GM12878 (cell line): ENCODE measurements around the gene TECPR1. TPM values are rescaled to one million over a fixed set of nuclear protein-coding genes. Genes with fewer than 3 reads are reported as not detected.

Experiments used
- ATAC-seq: fragments of 200-7000 bp; cut with Tn5 transposase; 3 replicates; pipeline ENCODE4 v1.9.1; 2020; ENCODE audit warnings: mild to moderate bottlenecking, moderate library complexity
- BruUV-seq: library from RNA; stranded (reverse); fragments of 400-500 nt; replicated peaks from 2 replicates; lab custom pipeline; 2021; lab: Mats Ljungman, UMichigan
- CTCF ChIA-PET: fragments of 300-600 bp; sonication (Branson Sonifier 250); formaldehyde crosslinking; extraction: SDS; loops from one replicate; lab custom pipeline; 2021; ENCODE audit warnings: inconsistent platforms; lab: Yijun Ruan, JAX
- POLR2A ChIA-PET: fragments of 350-600 bp; formaldehyde crosslinking; extraction: SDS; loops from one replicate; lab custom pipeline; 2021; ENCODE audit warnings: inconsistent platforms; lab: Charles Lee
- RAD21 ChIA-PET: fragments of 300-600 bp; sonication (Branson Sonifier 250); formaldehyde crosslinking; loops from one replicate; lab custom pipeline; 2023; ENCODE audit warnings: antibody characterized with exemption; ENCODE audit not compliant: unreplicated experiment; lab: Charles Lee
- SMC1A ChIA-PET: fragments of 300-600 bp; sonication (Branson Sonifier 250); formaldehyde crosslinking; loops from one replicate; lab custom pipeline; 2023; ENCODE audit not compliant: unreplicated experiment, uncharacterized antibody; lab: Charles Lee
- DNase-seq: peaks from one replicate; pipeline ENCODE4 v3.0.0-alpha.2; 2011; ENCODE audit warnings: low read depth, low spot score
- FAIRE-seq: peaks from 3 replicates; lab custom pipeline; 2011; peaks lifted over from hg19 to GRCh38; lab: Jason Lieb, UNC
- H2AFZ ChIP-seq: 2 replicates; pipeline ENCODE4 v1.6.0; 2011; ENCODE audit warnings: low read depth, low read length, control low read depth; ENCODE audit not compliant: control insufficient read depth
- H3K27ac ChIP-seq: 2 replicates; pipeline ENCODE4 v1.5.1; 2011; ENCODE audit warnings: control low read depth; ENCODE audit not compliant: control insufficient read depth, insufficient read depth
- H3K27me3 ChIP-seq, 2 experiments: replicated peaks in 1 of 2; 2 replicates each; pipeline versions ENCODE4 v1.6.0 to v1.6.1; 2011; ENCODE audit warnings: low read length in 1 of 2; ENCODE audit not compliant: control insufficient read depth in 2 of 2, insufficient read depth in 2 of 2
- H3K36me3 ChIP-seq, 2 experiments: 2 replicates each; pipeline ENCODE4 v1.5.1; 2011; ENCODE audit warnings: low read length in 1 of 2; ENCODE audit not compliant: control insufficient read depth in 2 of 2, insufficient read depth in 2 of 2
- H3K4me1 ChIP-seq: 2 replicates; pipeline ENCODE4 v1.6.1; 2011; ENCODE audit warnings: mild to moderate bottlenecking, low read length, moderate library complexity, mixed read lengths; ENCODE audit not compliant: control insufficient read depth, insufficient read depth
- H3K4me2 ChIP-seq: 2 replicates; pipeline ENCODE4 v1.6.0; 2011; ENCODE audit warnings: control low read depth; ENCODE audit not compliant: control insufficient read depth, insufficient read depth
- H3K4me3 ChIP-seq: fragments of 200-600 bp; sonication (generic); 2 replicates; pipeline ENCODE4 v1.5.1; 2016
- H3K79me2 ChIP-seq: 2 replicates; pipeline ENCODE4 v1.6.0; 2011; ENCODE audit warnings: low read length; ENCODE audit not compliant: control insufficient read depth, insufficient read depth
- H3K9ac ChIP-seq: 2 replicates; pipeline ENCODE4 v1.8.0; 2011; ENCODE audit warnings: low read length, control low read depth, mixed read lengths; ENCODE audit not compliant: control insufficient read depth, insufficient read depth
- H3K9me3 ChIP-seq: replicated peaks from 3 replicates; pipeline ENCODE4 v1.5.1; 2011; ENCODE audit warnings: mild to moderate bottlenecking, low read length; ENCODE audit not compliant: control insufficient read depth, insufficient read depth
- H4K20me1 ChIP-seq: 2 replicates; pipeline ENCODE4 v1.6.0; 2011; ENCODE audit not compliant: control insufficient read depth, insufficient read depth
- BCL11A ChIP-seq: IDR thresholded peaks from 2 replicates; pipeline ENCODE4 v1.6.1; 2011; ENCODE audit warnings: low read depth, low read length
- BHLHE40 ChIP-seq, 2 experiments: fragments of 450-650 bp in 1 of 2; IDR thresholded peaks; 2 replicates each; pipeline ENCODE4 v1.6.1; 2011 to 2017; ENCODE audit warnings: low read depth in 2 of 2, borderline replicate concordance in 1 of 2, improper control_type of control experiment in 1 of 2, low read length in 1 of 2, mild to moderate bottlenecking in 1 of 2
- CBX5 ChIP-seq: sonication (generic); IDR thresholded peaks from 2 replicates; pipeline ENCODE4 v1.6.1; 2016; ENCODE audit warnings: low read depth, moderate library complexity, mild to moderate bottlenecking, inconsistent platforms
- CTCF ChIP-seq, 3 experiments: IDR thresholded peaks in 2 of 3; conservative IDR thresholded peaks in 1 of 3; 2 replicates each; pipeline ENCODE4 v1.5.1; 2011; ENCODE audit warnings: low read depth in 3 of 3, low read length in 3 of 3, mild to moderate bottlenecking in 3 of 3, control low read depth in 2 of 3, moderate library complexity in 2 of 3, inconsistent platforms in 1 of 3, mixed read lengths in 1 of 3; ENCODE audit not compliant: control insufficient read depth in 2 of 3, insufficient read depth in 1 of 3; ENCODE audit errors: extremely low read depth in 1 of 3
- EED ChIP-seq: sonication (generic); IDR thresholded peaks from 2 replicates; pipeline ENCODE4 v1.6.1; 2016; ENCODE audit warnings: antibody characterized with exemption, low read depth
- MTA3 ChIP-seq: IDR thresholded peaks from 2 replicates; pipeline ENCODE4 v1.6.1; 2012; ENCODE audit warnings: low read length, inconsistent platforms, borderline replicate concordance
- MYC ChIP-seq: IDR thresholded peaks from 2 replicates; pipeline ENCODE4 v1.6.1; 2011; ENCODE audit warnings: mild to moderate bottlenecking, low read length, moderate library complexity, inconsistent platforms; ENCODE audit not compliant: insufficient read depth, insufficient replicate concordance, insufficient read length, severe bottlenecking
- PML ChIP-seq: IDR thresholded peaks from 2 replicates; pipeline ENCODE4 v1.6.1; 2012; ENCODE audit warnings: low read length, inconsistent platforms
- RAD21 ChIP-seq: IDR thresholded peaks from 2 replicates; pipeline ENCODE4 v1.6.1; 2011; ENCODE audit warnings: mild to moderate bottlenecking, low read depth, low read length, moderate library complexity; ENCODE audit not compliant: insufficient read depth
- SPI1 ChIP-seq: IDR thresholded peaks from 2 replicates; pipeline ENCODE4 v1.6.1; 2011; ENCODE audit warnings: low read depth, mild to moderate bottlenecking, low read length, moderate library complexity, borderline replicate concordance; ENCODE audit not compliant: insufficient read depth
- WGBS: methylation state at CpG from one replicate; pipeline ENCODE4 v1.1.6; 2016; ENCODE audit warnings: low lambda C conversion rate; ENCODE audit not compliant: insufficient replicate concordance, insufficient coverage; ENCODE audit errors: missing lambda C conversion rate; 5-methylcytosine and 5-hydroxymethylcytosine counted together
- in situ Hi-C: fragments of 300-500 bp; cut with MboI; formaldehyde crosslinking; loops from 9 replicates; pipeline ENCODE4 v1.14.3; 2018; ENCODE audit warnings: mixed read lengths
- intact Hi-C: fragments of 100-400 bp; cut with micrococcal nuclease; formaldehyde crosslinking; loops from one replicate; pipeline ENCODE4 v1.14.2; 2022; ENCODE audit not compliant: unreplicated experiment
- polyA plus RNA-seq, 11 experiments: library from polyadenylated mRNA; depleted of rRNA in 4 of 11; unstranded in 6 of 11; stranded (reverse) in 5 of 11; fragments of >200 nt; fragmentation: Nextera tagmentation in 4 of 11; fragmentation: Illumina TruSeq in 1 of 11; extraction: Ambion mirVana in 4 of 11; extraction: Trizol in 1 of 11; gene quantifications; 1 replicate in 1 of 11; 2 replicates in 10 of 11; pipeline versions ENCODE4 v1.2.1 to v1.2.3, GENCODE V29; 2011 to 2016; ENCODE audit warnings: inconsistent platforms in 2 of 11, missing spikeins in 2 of 11, low read depth in 1 of 11
- total RNA-seq, 4 experiments: library from RNA; depleted of rRNA in 3 of 4; stranded (reverse); fragments of >200 nt in 3 of 4; fragmentation: Illumina TruSeq in 1 of 4; extraction: Trizol in 1 of 4; gene quantifications; 2 replicates each; pipeline versions ENCODE4 v1.2.1 to v1.2.3, GENCODE V29; 2013 to 2021
- TF ChIP-seq, protein P1 (sequence below): fragments of 450-650 bp; IDR thresholded peaks from 2 replicates; pipeline ENCODE4 v1.6.1; 2017; ENCODE audit warnings: mild to moderate bottlenecking, low read depth, inconsistent platforms; ENCODE audit not compliant: poor library complexity, severe bottlenecking

The TECPR1 gene
- total and polyA plus RNA-seq, 10 of the 15 experiments (the other 5 are each of a cell fraction or from before 2014, with no cell fraction given): 0.26 to 16.8 (median 4.2) TPM

DNA sequence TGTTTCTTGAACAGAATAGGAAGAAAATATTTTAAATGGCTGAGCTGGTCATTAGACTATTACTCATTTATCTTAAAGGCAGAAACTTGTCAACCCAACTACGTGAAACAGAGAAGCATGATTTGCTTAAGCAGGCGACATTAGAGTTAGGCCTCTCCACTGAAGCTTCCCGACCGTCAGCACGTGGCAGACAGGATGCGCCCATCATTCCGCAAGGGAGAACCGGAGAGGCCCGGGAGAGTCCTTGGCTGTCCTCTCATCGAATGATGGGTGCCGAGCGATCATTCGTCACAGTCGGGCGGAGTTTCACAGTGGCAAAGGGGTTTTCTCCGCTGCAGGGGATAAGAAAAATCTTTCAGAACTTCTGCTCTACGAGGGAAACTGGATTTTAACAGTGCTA is 41.2 kb upstream of the TECPR1 start:
- FAIRE-seq (no peak), DNase-seq (no peak), ATAC-seq (no peak)
- H3K9me3 ChIP-seq: no peaks in the 10 kb centered on the region
- H3K36me3 ChIP-seq: peaks cover 5 to 13% of the 10 kb centered on the region in 2 experiments
- intact Hi-C loops (no loop called here), in situ Hi-C loops (no loop called here)
- TF ChIP-seq BCL11A: no peak
- 0 out of 2 replicates have a peak, but pooled peaks have one; percentile 29 for TF ChIP-seq PML
- H3K4me2 ChIP-seq: no peak overlapping the region
- H2AFZ ChIP-seq: no peak overlapping the region
- no peaks in the 10 kb centered on the region for H4K20me1 ChIP-seq
- H3K27ac ChIP-seq: no peak overlapping the region
- H3K4me3 ChIP-seq: no peak overlapping the region
- BruUV-seq: no TSS peak
- WGBS: 93% methylated on average over 17 of the region's 17 CpGs
- CTCF ChIA-PET: interaction anchor here (1.5 kb wide), 1 partner anchor 108 kb away, joined by 11 read pairs; the partner anchor contains the start of gene BAIAP2L1
- SMC1A ChIA-PET: interaction anchor here (1.0 to 1.1 kb wide), 2 partner anchors 108 to 110 kb away, joined by 3 read pairs; partner anchors contain the start of gene BAIAP2L1
- H3K4me1 ChIP-seq: no peaks in the 10 kb centered on the region
- H3K27me3 ChIP-seq: no peaks in the 10 kb centered on the region
- POLR2A ChIA-PET: interaction anchor here (0.6 kb wide), 1 partner anchor 27 kb away, joined by 4 read pairs; no protein-coding TSS in a partner anchor
- no peaks in the 10 kb centered on the region; the same call in 1 of the 2 replicates for H3K79me2 ChIP-seq
- no peak overlapping the region for H3K9ac ChIP-seq
- RAD21 ChIA-PET: interaction anchor here (1.5 kb wide), 1 partner anchor 108 kb away, joined by 10 read pairs; the partner anchor contains the start of gene BAIAP2L1

DNA sequence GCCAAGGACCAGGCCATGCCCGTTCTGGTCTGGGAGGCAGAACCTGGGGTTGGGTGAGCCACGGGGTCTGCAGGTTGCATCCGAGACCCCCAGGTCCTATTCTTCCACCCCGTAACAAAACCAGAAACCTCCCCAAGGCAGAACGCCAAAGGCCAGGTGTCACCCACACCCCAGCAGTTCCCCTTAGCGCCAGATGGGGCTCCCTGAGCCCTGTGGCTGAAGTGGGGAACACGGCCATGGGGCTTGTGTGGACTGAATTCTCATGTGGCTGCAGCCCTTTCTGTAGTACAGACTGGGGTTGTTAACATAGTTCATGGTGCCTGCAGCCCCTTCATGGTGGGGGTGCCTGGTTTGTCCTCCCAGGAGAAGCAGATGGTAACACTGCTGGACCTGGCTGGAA is 39.7 kb upstream of the TECPR1 start:
- no peak for TF ChIP-seq BHLHE40 (IDR thresholded peaks at IDR 0.05; ENCODE audit: borderline replicate concordance in 1 of 2, low read depth in 2 of 2, low read length in 1 of 2)
- TF ChIP-seq MYC: no peak
- TF ChIP-seq CTCF (IDR thresholded peaks at IDR 0.05 in 2 of 3, conservative IDR thresholded peaks at IDR 0.05 in 1 of 3; ENCODE audit: control insufficient read depth in 2 of 3, extremely low read depth in 1 of 3, insufficient read depth in 1 of 3, low read depth in 3 of 3, low read length in 3 of 3): peak; percentile 26 to 48 (median 47); a peak in 4 of 6 replicates
- peak; percentile 48 for TF ChIP-seq RAD21
- no peak for TF ChIP-seq MTA3
- TF ChIP-seq CBX5: no peak
- no peak for TF ChIP-seq EED
- TF ChIP-seq, protein P1, sequence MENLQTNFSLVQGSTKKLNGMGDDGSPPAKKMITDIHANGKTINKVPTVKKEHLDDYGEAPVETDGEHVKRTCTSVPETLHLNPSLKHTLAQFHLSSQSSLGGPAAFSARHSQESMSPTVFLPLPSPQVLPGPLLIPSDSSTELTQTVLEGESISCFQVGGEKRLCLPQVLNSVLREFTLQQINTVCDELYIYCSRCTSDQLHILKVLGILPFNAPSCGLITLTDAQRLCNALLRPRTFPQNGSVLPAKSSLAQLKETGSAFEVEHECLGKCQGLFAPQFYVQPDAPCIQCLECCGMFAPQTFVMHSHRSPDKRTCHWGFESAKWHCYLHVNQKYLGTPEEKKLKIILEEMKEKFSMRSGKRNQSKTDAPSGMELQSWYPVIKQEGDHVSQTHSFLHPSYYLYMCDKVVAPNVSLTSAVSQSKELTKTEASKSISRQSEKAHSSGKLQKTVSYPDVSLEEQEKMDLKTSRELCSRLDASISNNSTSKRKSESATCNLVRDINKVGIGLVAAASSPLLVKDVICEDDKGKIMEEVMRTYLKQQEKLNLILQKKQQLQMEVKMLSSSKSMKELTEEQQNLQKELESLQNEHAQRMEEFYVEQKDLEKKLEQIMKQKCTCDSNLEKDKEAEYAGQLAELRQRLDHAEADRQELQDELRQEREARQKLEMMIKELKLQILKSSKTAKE: no peak
- TF ChIP-seq SPI1: peak; percentile 15; the same call in 1 of the 2 replicates
- Histone ChIP-seq H2AFZ (no peak overlapping the region), H3K27ac (no peak overlapping the region), H3K36me3 (peaks cover 5 to 13% of the 10 kb centered on the region in 2 experiments), H3K27me3 (no peaks in the 10 kb centered on the region), H3K79me2 (no peaks in the 10 kb centered on the region; the same call in 1 of the 2 replicates), H3K4me1 (no peaks in the 10 kb centered on the region), H3K4me3 (no peak overlapping the region), H3K4me2 (no peak overlapping the region), H3K9me3 (no peaks in the 10 kb centered on the region), H3K9ac (no peak overlapping the region), H4K20me1 (no peaks in the 10 kb centered on the region)
- ChIA-PET RAD21 (no interaction called here), SMC1A (no interaction called here), POLR2A (no interaction called here), CTCF (no interaction called here)
- WGBS: 89% methylated on average over 7 of the region's 7 CpGs
- FAIRE-seq: no peak
- ATAC-seq: peak; percentile 65
- intact Hi-C loops: no loop called here
- DNase-seq: no peak
- TSS peak; percentile 51 for BruUV-seq
- in situ Hi-C loops: no loop called here
